IMR-90 (cell line): ENCODE data around the gene SNED1. TPM values are rescaled to one million over a fixed set of nuclear protein-coding genes. Genes with fewer than 3 reads are reported as not detected.
"Not testable (repeated sequence)": the region's sequence is repeated elsewhere in the genome, so short reads cannot be mapped to it uniquely, and the experiment has no call there.

ENCODE experiments used
- ATAC-seq: fragments of 200-7000 bp; cut with Tn5 transposase; 2 replicates; pipeline ENCODE4 v1.9.1; 2020; ENCODE audit warnings: low read depth, mild to moderate bottlenecking, moderate library complexity
- BruUV-seq: library from RNA; stranded (reverse); fragments of 400-500 nt; replicated peaks from 2 replicates; lab custom pipeline; 2021; lab: Mats Ljungman, UMichigan
- CTCF ChIA-PET: fragments of 300-600 bp; formaldehyde crosslinking; extraction: SDS; loops from one replicate; lab custom pipeline; 2021; ENCODE audit warnings: antibody characterized with exemption; lab: Yijun Ruan, JAX
- POLR2A ChIA-PET: fragments of 300-600 bp; sonication (Branson Sonifier 250); formaldehyde crosslinking; loops from one replicate; lab custom pipeline; 2022; ENCODE audit warnings: antibody characterized with exemption; ENCODE audit not compliant: unreplicated experiment; lab: Charles Lee
- DNase-seq: peaks from one replicate; pipeline ENCODE4 v3.0.0; 2013
- H2AFZ ChIP-seq: replicated peaks from 2 replicates; pipeline ENCODE3; 2013; ENCODE audit warnings: low read length, mild to moderate bottlenecking; ENCODE audit not compliant: poor library complexity
- H2AK5ac ChIP-seq: 2 replicates; pipeline ENCODE4 v1.6.1; 2013; ENCODE audit warnings: low read depth, low read length, inconsistent platforms
- H2AK9ac ChIP-seq: replicated peaks from 2 replicates; pipeline ENCODE3; 2013; ENCODE audit warnings: mild to moderate bottlenecking, low read depth, low read length, moderate library complexity; ENCODE audit not compliant: poor library complexity
- H2BK120ac ChIP-seq: 2 replicates; pipeline ENCODE4 v1.6.1; 2013; ENCODE audit warnings: low read depth, low read length, inconsistent platforms
- H2BK15ac ChIP-seq: 3 replicates; pipeline ENCODE4 v1.6.1; 2013; ENCODE audit warnings: low read depth, low read length, inconsistent platforms
- H2BK20ac ChIP-seq: 2 replicates; pipeline ENCODE4 v1.6.1; 2013; ENCODE audit warnings: low read depth, mild to moderate bottlenecking, inconsistent platforms, low read length, moderate library complexity
- H2BK5ac ChIP-seq: 2 replicates; pipeline ENCODE4 v1.6.1; 2013; ENCODE audit warnings: mild to moderate bottlenecking, low read depth, low read length, inconsistent platforms; ENCODE audit not compliant: poor library complexity, severe bottlenecking
- H3K14ac ChIP-seq: replicated peaks from 2 replicates; pipeline ENCODE4 v1.6.1; 2013; ENCODE audit warnings: low read depth, low read length, inconsistent platforms
- H3K18ac ChIP-seq: 2 replicates; pipeline ENCODE4 v1.6.1; 2013; ENCODE audit warnings: low read depth, low read length, control low read depth
- H3K23ac ChIP-seq: 2 replicates; pipeline ENCODE4 v1.6.1; 2013; ENCODE audit warnings: low read depth, low read length, inconsistent platforms
- H3K27ac ChIP-seq: 2 replicates; pipeline ENCODE4 v1.5.1; 2013; ENCODE audit warnings: mild to moderate bottlenecking, control low read depth, low read length; ENCODE audit not compliant: insufficient read depth
- H3K27me3 ChIP-seq: 2 replicates; pipeline ENCODE4 v1.6.1; 2013; ENCODE audit warnings: low read length; ENCODE audit not compliant: control insufficient read depth, insufficient read depth
- H3K36me3 ChIP-seq: 2 replicates; pipeline ENCODE4 v1.6.1; 2013; ENCODE audit warnings: low read length, mixed read lengths; ENCODE audit not compliant: control insufficient read depth, insufficient read depth
- H3K4ac ChIP-seq: 2 replicates; pipeline ENCODE4 v1.6.1; 2013; ENCODE audit warnings: low read depth, low read length, inconsistent platforms
- H3K4me1 ChIP-seq: 2 replicates; pipeline ENCODE4 v1.6.1; 2013; ENCODE audit warnings: low read length, mixed read lengths; ENCODE audit not compliant: control insufficient read depth, insufficient read depth
- H3K4me2 ChIP-seq: 2 replicates; pipeline ENCODE4 v1.6.1; 2013; ENCODE audit warnings: low read depth, mild to moderate bottlenecking, control low read depth, low read length, moderate library complexity
- H3K4me3 ChIP-seq: 2 replicates; pipeline ENCODE4 v1.5.1; 2013; ENCODE audit warnings: low read depth, mild to moderate bottlenecking, control low read depth, low read length, moderate library complexity; ENCODE audit not compliant: insufficient read depth
- H3K56ac ChIP-seq: 2 replicates; pipeline ENCODE4 v1.6.1; 2013; ENCODE audit warnings: low read length, inconsistent platforms; ENCODE audit not compliant: insufficient read depth; ENCODE audit errors: extremely low read depth
- H3K79me1 ChIP-seq, 2 experiments: 2 replicates each; pipeline ENCODE4 v1.6.1; 2013; ENCODE audit warnings: low read length in 2 of 2, inconsistent platforms in 1 of 2, low read depth in 1 of 2
- H3K9ac ChIP-seq: 2 replicates; pipeline ENCODE4 v1.6.1; 2013; ENCODE audit warnings: low read depth, low read length, control low read depth
- H3K9me1 ChIP-seq: 2 replicates; pipeline ENCODE4 v1.6.1; 2013; ENCODE audit warnings: low read length, inconsistent platforms; ENCODE audit not compliant: insufficient read depth
- H3K9me3 ChIP-seq: 2 replicates; pipeline ENCODE4 v1.6.1; 2013; ENCODE audit warnings: low read length; ENCODE audit not compliant: control insufficient read depth, insufficient read depth
- H4K20me1 ChIP-seq: 2 replicates; pipeline ENCODE4 v1.6.1; 2013; ENCODE audit warnings: low read length, inconsistent platforms; ENCODE audit not compliant: insufficient read depth
- H4K5ac ChIP-seq: 2 replicates; pipeline ENCODE4 v1.6.1; 2013; ENCODE audit warnings: mild to moderate bottlenecking, low read depth, low read length, control low read depth
- H4K8ac ChIP-seq, 2 experiments: 2 replicates each; pipeline ENCODE4 v1.6.1; 2013; ENCODE audit warnings: low read depth in 2 of 2, low read length in 2 of 2, control low read depth in 1 of 2, inconsistent platforms in 1 of 2
- H4K91ac ChIP-seq: 2 replicates; pipeline ENCODE4 v1.6.1; 2013; ENCODE audit warnings: low read depth, low read length, inconsistent platforms; ENCODE audit not compliant: insufficient read depth
- CHD1 ChIP-seq: IDR thresholded peaks from 2 replicates; pipeline ENCODE4 v1.6.1; 2012; ENCODE audit warnings: low read depth, low read length, improper control_type of control experiment
- ELK1 ChIP-seq: fragments of 150-350 bp; IDR thresholded peaks from 2 replicates; pipeline ENCODE4 v1.6.1; 2016; ENCODE audit warnings: low read depth, mild to moderate bottlenecking, low read length, moderate library complexity, borderline replicate concordance
- FOS ChIP-seq: fragments of 150-350 bp; IDR thresholded peaks from 2 replicates; pipeline ENCODE4 v1.6.1; 2016; ENCODE audit warnings: low read depth, low read length
- POLR2A ChIP-seq: IDR thresholded peaks from 2 replicates; pipeline ENCODE4 v1.6.1; 2012; ENCODE audit warnings: mild to moderate bottlenecking, low read depth, low read length
- SMC3 ChIP-seq: fragments of 150-350 bp; IDR thresholded peaks from 2 replicates; pipeline ENCODE4 v1.6.1; 2016; ENCODE audit warnings: low read depth, mild to moderate bottlenecking, antibody characterized with exemption, low read length, moderate library complexity
- WGBS, 2 experiments: methylation state at CpG; one replicate each; pipeline versions ENCODE4 v1.1.5 to v1.1.7; 2013; ENCODE audit warnings: missing lambda C conversion rate in 2 of 2; ENCODE audit not compliant: insufficient read length in 1 of 2; ENCODE audit errors: extremely low coverage in 2 of 2; 5-methylcytosine and 5-hydroxymethylcytosine counted together
- dilution Hi-C: fragments of 300-500 bp; cut with HindIII; formaldehyde crosslinking; loops from one replicate; pipeline ENCODE4 v1.14.3; 2018; ENCODE audit warnings: low sequenced_read_pairs; ENCODE audit not compliant: unreplicated experiment
- in situ Hi-C: fragments of 300-500 bp; cut with MboI; formaldehyde crosslinking; loops from 3 replicates; pipeline ENCODE4 v1.14.3; 2019; ENCODE audit warnings: low sequenced_read_pairs, inconsistent platforms, mixed read lengths
- intact Hi-C: fragments of 100-400 bp; cut with micrococcal nuclease; formaldehyde crosslinking; loops from 2 replicates; pipeline ENCODE4 v1.10.0; 2022
- polyA plus RNA-seq, 3 experiments: library from polyadenylated mRNA; depleted of rRNA; stranded (reverse); fragments of >200 nt; gene quantifications; 2 replicates each; pipeline ENCODE4 v1.2.3, GENCODE V29; 2012; ENCODE audit warnings: low replicate concordance in 1 of 3
- total RNA-seq: library from RNA; depleted of rRNA; stranded (reverse); fragments of >200 nt; gene quantifications from 2 replicates; pipeline ENCODE4 v1.2.3, GENCODE V29; 2012

The SNED1 gene
- total and polyA plus RNA-seq, 2 of the 4 experiments (the other 2 are of a cell fraction) = 1.1 to 3.4 TPM

DNA sequence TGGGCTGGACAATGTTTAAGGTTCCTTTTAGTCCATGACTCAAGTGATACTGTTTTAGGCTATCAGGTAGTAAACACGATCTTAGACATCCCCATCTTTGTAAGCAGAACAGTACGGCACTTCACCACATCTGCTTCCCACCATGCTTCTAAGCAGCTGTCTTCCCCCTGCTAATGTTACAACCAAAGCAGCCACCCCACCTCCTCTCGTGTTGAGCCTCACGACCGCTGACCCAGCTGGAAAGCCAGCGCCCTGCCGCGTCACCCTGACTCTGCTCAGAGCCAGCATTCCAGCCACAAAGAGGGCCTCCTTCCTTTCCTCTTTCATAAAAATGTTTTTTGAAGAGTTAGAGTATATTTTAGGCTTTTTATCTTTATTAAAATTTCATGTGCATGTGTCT is 94.3 kb downstream of the SNED1 start:
- in situ Hi-C loops = no loop called here
- Histone ChIP-seq H2AFZ (no peak overlapping the region), H3K9ac (no peak overlapping the region), H2BK120ac (no peak overlapping the region), H2AK5ac (no peak overlapping the region), H3K27me3 (no peaks in the 10 kb centered on the region), H4K8ac (no peak overlapping the region), H4K91ac (no peak overlapping the region), H3K4me2 (no peak overlapping the region), H3K4ac (no peak overlapping the region), H3K56ac (no peak overlapping the region), H3K36me3 (peaks cover 59% of the 10 kb centered on the region), H2AK9ac (no peak overlapping the region), H3K9me1 (0 out of 2 replicates have a peak, but pooled peaks cover 3% of the 10 kb centered on the region), H3K4me3 (no peak overlapping the region), H2BK15ac (no peak overlapping the region), H2BK20ac (no peak overlapping the region), H3K14ac (no peak overlapping the region), H3K18ac (no peak overlapping the region), H4K5ac (no peak overlapping the region), H3K79me1 (peaks cover 10 to 13% of the 10 kb centered on the region in 2 experiments), H3K9me3 (no peaks in the 10 kb centered on the region), H3K4me1 (no peaks in the 10 kb centered on the region), H3K27ac (no peak overlapping the region), H3K23ac (no peak overlapping the region), H2BK5ac (no peak overlapping the region), H4K20me1 (0 out of 2 replicates have a peak, but pooled peaks cover 2% of the 10 kb centered on the region)
- BruUV-seq = no TSS peak
- ATAC-seq (no peak), DNase-seq (no peak)
- WGBS, 2 experiments = 83% methylated on average over 2 of the region's 8 CpGs; no CpG with 5 or more reads in 1 of the 2 experiments
- dilution Hi-C loops = no loop called here
- ChIA-PET POLR2A (no interaction called here), CTCF (no interaction called here)
- TF ChIP-seq SMC3 (no peak), CHD1 (no peak), ELK1 (no peak), FOS (no peak), POLR2A (no peak)
- intact Hi-C loops = no loop called here

DNA sequence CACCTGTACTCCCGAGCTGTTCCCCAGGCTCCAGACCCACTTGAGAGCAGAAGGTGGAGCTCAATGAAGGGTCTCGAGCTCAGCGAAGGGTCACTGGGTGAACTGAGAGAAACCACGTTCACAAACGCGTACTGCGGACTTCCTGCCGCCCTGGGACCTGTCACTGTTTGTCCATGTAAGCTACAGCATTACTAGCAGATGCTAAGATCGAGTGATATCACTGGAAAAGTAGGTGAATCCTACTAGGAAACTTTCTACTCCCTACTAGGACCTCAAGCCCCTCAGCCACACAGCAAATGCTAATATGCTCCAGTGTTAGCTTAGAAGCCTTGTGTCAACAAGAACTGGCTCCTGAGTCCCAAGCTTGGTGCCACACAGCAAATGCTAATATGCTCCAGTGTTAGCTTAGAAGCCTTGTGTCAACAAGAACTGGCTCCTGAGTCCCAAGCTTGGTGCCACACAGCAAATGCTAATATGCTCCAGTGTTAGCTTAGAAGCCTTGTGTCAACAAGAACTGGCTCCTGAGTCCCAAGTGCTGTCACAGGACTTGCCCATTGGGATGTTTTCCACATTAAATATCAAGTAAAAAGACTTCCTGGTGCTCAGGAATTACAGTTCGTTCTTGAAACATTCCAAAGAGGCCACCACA is 94.8 kb downstream of the SNED1 start:
- dilution Hi-C loops, DNase-seq, H4K91ac ChIP-seq, H3K9me1 ChIP-seq, intact Hi-C loops, H3K18ac ChIP-seq, H4K8ac ChIP-seq, ATAC-seq, H4K5ac ChIP-seq, in situ Hi-C loops, H3K4me3 ChIP-seq, H3K56ac ChIP-seq, POLR2A ChIA-PET, H3K27me3 ChIP-seq, H3K27ac ChIP-seq, H2BK120ac ChIP-seq, BruUV-seq, CTCF ChIA-PET, H3K4me2 ChIP-seq, H3K4ac ChIP-seq, H3K23ac ChIP-seq, H2BK20ac ChIP-seq, H2AK9ac ChIP-seq, H4K20me1 ChIP-seq, H3K14ac ChIP-seq, H2AFZ ChIP-seq, H3K9me3 ChIP-seq, H2BK5ac ChIP-seq, H2BK15ac ChIP-seq, H3K9ac ChIP-seq, H3K4me1 ChIP-seq, H2AK5ac ChIP-seq: not testable (repeated sequence)
- WGBS, 2 experiments = 93% methylated on average over 3 of the region's 10 CpGs; no CpG with 5 or more reads in 1 of the 2 experiments
- Histone ChIP-seq H3K79me1 (peaks cover 10 to 15% of the 10 kb centered on the region in 2 experiments), H3K36me3 (peaks cover 53% of the 10 kb centered on the region)
